HG02759 (cell line): ENCODE data around the gene CACTIN.
A peak's percentile ranks its signal among the peaks of the same experiment; 100 is the strongest.
"Not testable (repeated sequence)": the region's sequence is repeated elsewhere in the genome, so short reads cannot be mapped to it uniquely, and the experiment has no call there.

Source experiments
- ATAC-seq: cut with Tn5 transposase; IDR thresholded peaks from one replicate; pipeline ENCODE4 v1.9.1; 2021; ENCODE audit warnings: mild to moderate bottlenecking, moderate library complexity; ENCODE audit not compliant: unreplicated experiment

Gene CACTIN

DNA sequence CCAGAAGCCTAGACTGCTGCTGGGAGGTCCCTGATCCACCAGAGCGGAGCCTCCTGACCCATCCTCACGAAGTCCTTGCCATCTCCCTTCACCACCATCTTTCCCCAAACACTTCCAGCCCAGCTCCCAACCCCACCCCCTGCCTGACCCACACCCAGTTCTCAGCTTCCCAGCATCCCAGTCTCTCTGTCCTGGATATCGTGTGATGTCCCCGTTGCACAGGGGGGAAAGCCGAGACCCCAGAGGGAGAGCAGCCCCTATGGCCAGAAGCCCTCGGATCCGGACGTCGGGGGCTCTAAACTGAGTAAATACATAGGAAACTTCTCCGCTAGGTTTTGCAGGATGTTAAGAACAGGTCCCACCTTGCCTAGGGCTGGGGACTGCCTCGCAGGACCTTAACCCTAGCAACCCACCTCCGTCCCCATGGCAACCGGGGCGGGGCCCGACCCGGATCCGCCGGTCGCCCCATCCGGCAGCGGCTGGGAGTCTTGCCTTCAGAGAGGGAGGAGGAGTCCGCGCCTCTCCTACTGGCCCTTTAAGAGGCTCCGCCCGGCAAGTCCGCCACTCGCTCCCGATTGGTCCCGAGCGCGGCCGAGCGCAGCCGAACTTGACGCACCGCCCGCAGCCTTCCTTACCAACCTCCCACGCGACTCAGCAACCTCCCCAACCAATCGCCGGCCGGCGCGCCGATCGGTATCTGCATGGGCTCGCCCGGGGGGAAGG is 54.3 kb downstream of the CACTIN start:
- peak; percentile 90 for ATAC-seq

DNA sequence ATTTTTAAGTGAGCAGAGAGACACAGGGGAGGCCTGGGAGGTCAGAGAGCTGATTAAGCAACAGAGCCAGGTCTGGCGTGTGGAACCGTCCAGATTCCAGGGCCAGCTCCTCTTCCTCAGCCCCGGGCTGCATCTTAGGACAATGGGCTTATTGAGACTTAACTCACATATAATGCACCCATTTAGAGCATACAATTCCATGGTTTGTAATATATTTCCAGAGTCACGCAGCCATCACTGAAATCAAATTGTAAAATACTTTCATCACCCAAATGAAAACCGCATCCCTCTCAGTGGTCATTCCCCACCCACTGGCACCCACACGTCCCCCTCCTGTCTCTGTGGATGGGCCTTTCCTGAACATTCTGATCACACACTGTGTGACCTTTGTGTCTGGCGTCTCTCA is 56.0 kb downstream of the CACTIN start:
- no peak for ATAC-seq

DNA sequence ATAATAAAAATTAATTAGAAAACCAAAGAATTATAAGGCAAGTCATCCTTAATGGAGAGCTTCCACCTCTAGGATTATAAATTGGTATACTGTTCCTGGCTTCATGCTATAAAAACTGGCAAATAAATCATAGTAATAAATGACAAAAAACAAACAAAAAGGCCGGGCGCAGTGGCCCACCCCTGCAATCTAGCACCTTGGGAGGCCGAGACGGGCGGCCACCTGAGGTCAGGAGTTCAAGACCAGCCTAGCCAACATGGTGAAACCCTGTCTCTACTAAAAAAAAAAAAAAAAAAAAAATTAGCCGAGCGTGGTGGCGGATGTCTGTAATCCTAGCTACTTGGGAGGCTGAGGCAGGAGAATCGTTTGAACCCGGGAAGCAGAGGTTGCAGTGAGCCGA is 56.5 kb downstream of the CACTIN start:
- ATAC-seq = not testable (repeated sequence)

DNA sequence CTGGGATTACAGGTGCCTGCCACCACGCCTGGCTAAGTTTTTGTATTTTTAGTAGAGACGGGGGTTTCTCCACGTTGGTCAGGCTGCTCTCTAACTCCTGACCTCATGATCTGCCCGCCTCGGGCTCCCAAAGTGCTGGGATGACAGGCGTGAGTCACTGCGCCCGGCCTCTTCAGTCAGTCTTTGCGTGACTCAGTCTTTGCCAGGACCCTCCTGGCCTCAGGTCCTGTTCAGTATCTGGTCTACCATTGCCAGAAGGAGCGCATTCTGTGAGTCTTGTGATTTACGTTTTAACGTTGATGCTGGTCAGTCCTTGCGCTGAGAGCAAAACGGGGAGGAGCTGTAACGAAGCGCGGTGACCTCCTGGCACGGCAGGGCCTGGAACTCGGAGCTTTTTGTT is 61.5 kb downstream of the CACTIN start:
- no peak for ATAC-seq

- ATAC-seq = no peak
Observed at GRCh38 chr19:3563709-3564524, 62.7 kb downstream of the CACTIN start.
